Measurements from ENCODE around the gene RBM14. TPM values are rescaled to one million over a fixed set of nuclear protein-coding genes. Genes with fewer than 3 reads are reported as not detected.
"Not testable (repeated sequence)": the region's sequence is repeated elsewhere in the genome, so short reads cannot be mapped to it uniquely, and the experiment has no call there.

RBM14 gene
- total RNA-seq, 4 donors from 2014 or later = 31.8 to 76.9 (median 62.9) TPM

- no peak overlapping the region for H3K27ac ChIP-seq
- WGBS, 2 donors = 88 to 91% methylated on average over 4 of the region's 4 CpGs
These were observed 15.7 kb upstream of the RBM14 start for GRCh38 chr11:66600631-66601233.

GRCh38 chr11:66603072-66603471 is 13.4 kb upstream of the RBM14 start:
- WGBS, 2 donors = 100% methylated on average over 6 of the region's 6 CpGs; no CpG with 5 or more reads in 1 of the 2 donors
- no peak overlapping the region for H3K4me3 ChIP-seq (replicated peaks in 1 of 3)
- DNase-seq = no peak
- H3K27me3 ChIP-seq = no peaks in the 10 kb centered on the region
- no peaks in the 10 kb centered on the region for H3K9me3 ChIP-seq
- peaks cover 9 to 13% of the 10 kb centered on the region in 2 donors for H3K36me3 ChIP-seq
- no peak for TF ChIP-seq POLR2A (IDR thresholded peaks at IDR 0.05)
- no peak for TF ChIP-seq CTCF (IDR thresholded peaks at IDR 0.05)
- intact Hi-C loops (cut with DNase I) = no loop called here
- H3K27ac ChIP-seq = no peak overlapping the region
- peaks cover 0 to 7% of the 10 kb centered on the region in 2 donors for H3K4me1 ChIP-seq

More at GRCh38 chr11:66600631-66601233, 15.7 kb upstream of the RBM14 start:
- intact Hi-C loops (cut with DNase I) = no loop called here
- Histone ChIP-seq H3K9me3 (no peaks in the 10 kb centered on the region), H3K36me3 (peaks cover 6 to 9% of the 10 kb centered on the region in 2 donors), H3K4me1 (peaks cover 0 to 3% of the 10 kb centered on the region in 2 donors), H3K4me3 (replicated peaks in 1 of 3) (no peak overlapping the region), H3K27me3 (no peaks in the 10 kb centered on the region)
- TF ChIP-seq POLR2A (IDR thresholded peaks at IDR 0.05) (no peak), CTCF (IDR thresholded peaks at IDR 0.05) (no peak)
- DNase-seq = no peak

- Histone ChIP-seq H3K27ac (no peak overlapping the region), H3K27me3 (no peaks in the 10 kb centered on the region), H3K36me3 (peaks cover 9 to 13% of the 10 kb centered on the region in 2 donors), H3K9me3 (no peaks in the 10 kb centered on the region), H3K4me1 (peaks cover 0 to 7% of the 10 kb centered on the region in 2 donors), H3K4me3 (replicated peaks in 1 of 3) (no peak overlapping the region)
- intact Hi-C loops (cut with DNase I) = no loop called here
- TF ChIP-seq POLR2A (IDR thresholded peaks at IDR 0.05) (no peak), CTCF (IDR thresholded peaks at IDR 0.05) (no peak)
- WGBS, 2 donors = 91% methylated on average over 5 of the region's 5 CpGs
- no peak for DNase-seq
These were observed 12.3 kb upstream of the RBM14 start for GRCh38 chr11:66604155-66604554.

GRCh38 chr11:66606608-66607007 is 9.8 kb upstream of the RBM14 start:
- H3K27ac ChIP-seq = peak overlapping the region in 2 of 3 donors; percentile 28 to 63
- H3K9me3 ChIP-seq; intact Hi-C loops (cut with DNase I); H3K4me3 ChIP-seq (replicated peaks in 1 of 3); H3K27me3 ChIP-seq; H3K4me1 ChIP-seq; DNase-seq: not testable (repeated sequence)
- peaks cover 9 to 13% of the 10 kb centered on the region in 2 donors for H3K36me3 ChIP-seq
- 96 to 100% methylated on average over 3 of the region's 3 CpGs for WGBS, 2 donors

DNA sequence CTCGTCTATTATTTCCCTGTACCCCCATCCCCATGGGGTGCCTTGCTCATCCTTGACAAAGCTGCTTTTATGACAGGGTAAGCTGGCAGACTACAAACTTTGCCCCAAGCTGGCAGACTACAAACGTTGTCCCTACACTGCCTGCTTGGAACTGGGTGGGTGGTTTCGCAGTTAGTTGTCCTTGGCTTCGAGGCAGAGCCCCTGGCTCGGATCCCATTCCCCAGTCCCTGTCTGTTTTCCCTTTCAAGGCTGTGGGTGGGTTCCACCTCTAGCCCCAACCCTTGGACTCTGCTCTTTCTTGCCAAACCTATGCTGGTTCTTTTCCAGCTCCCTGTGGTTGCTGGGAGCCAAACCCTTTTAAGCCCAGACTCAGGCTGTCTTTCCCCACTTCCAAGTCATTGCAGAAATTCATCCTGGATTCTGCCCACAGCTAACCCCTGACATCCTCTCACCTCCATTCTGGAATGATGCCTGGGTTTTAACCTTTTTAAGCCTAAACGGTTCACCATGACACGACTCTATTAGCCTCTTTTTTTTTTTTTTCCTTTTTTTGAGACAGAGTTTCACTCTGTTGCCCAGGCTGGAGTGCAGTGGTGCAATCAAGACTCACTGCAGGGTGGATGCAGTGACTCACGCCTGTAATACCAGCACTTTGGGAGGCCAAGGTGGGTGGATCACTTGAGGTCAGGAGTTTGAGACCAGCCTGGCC is 9.2 kb upstream of the RBM14 start:
- TF ChIP-seq CTCF (IDR thresholded peaks at IDR 0.05) = no peak
- TF ChIP-seq POLR2A (IDR thresholded peaks at IDR 0.05) = no peak
- Histone ChIP-seq H3K4me1 (peaks cover 0 to 7% of the 10 kb centered on the region in 2 donors), H3K9me3 (no peaks in the 10 kb centered on the region), H3K27ac (peak overlapping the region; percentile 28 to 63 (median 32)), H3K27me3 (no peaks in the 10 kb centered on the region), H3K4me3 (replicated peaks in 1 of 3) (no peak overlapping the region), H3K36me3 (peaks cover 9 to 13% of the 10 kb centered on the region in 2 donors)
- intact Hi-C loops (cut with DNase I) = no loop called here
- WGBS, 2 donors = 46 to 71% methylated on average over 8 of the region's 8 CpGs
- DNase-seq = peak; percentile 20 to 46
